Endothelial cell of umbilical vein (primary cell): ENCODE results near the gene FGF19.

Experiments used
- CTCF ChIP-seq, 2 donors: IDR thresholded peaks; 1 replicate in 1 of 2; 2 replicates in 1 of 2; pipeline ENCODE4 v1.5.1; 2011; ENCODE audit warnings: low read length in 2 of 2, mild to moderate bottlenecking in 2 of 2, moderate library complexity in 2 of 2, control low read depth in 1 of 2, inconsistent platforms in 1 of 2, low read depth in 1 of 2; ENCODE audit not compliant: insufficient read depth in 1 of 2; ENCODE audit errors: extremely low read depth in 1 of 2
- MAX ChIP-seq: IDR thresholded peaks from 2 replicates; pipeline ENCODE4 v1.6.1; 2011; ENCODE audit not compliant: insufficient read depth, insufficient read length
- MYC ChIP-seq: IDR thresholded peaks from one replicate; pipeline ENCODE4 v1.6.1; 2011; ENCODE audit warnings: mild to moderate bottlenecking, low read depth, low read length
- POLR2AphosphoS5 ChIP-seq: IDR thresholded peaks from 2 replicates; pipeline ENCODE4 v1.6.1; 2012; ENCODE audit warnings: low read depth, mild to moderate bottlenecking, control low read depth, low read length, moderate library complexity; ENCODE audit not compliant: insufficient read depth

GRCh38 chr11:69677749-69678148 lies 26.1 kb downstream of the FGF19 start:
- no peak for TF ChIP-seq MAX
- TF ChIP-seq POLR2AphosphoS5: no peak
- TF ChIP-seq CTCF (IDR thresholded peaks at IDR 0.05; ENCODE audit: extremely low read depth in 1 of 2, insufficient read depth in 1 of 2, low read depth in 1 of 2, low read length in 2 of 2): no peak
- no peak for TF ChIP-seq MYC
